Right atrium auricular region (tissue), 2 donors: Measurements from ENCODE around the gene GRK5. TPM values are rescaled to one million over a fixed set of nuclear protein-coding genes. Genes with fewer than 3 reads are reported as not detected.

Source experiments
- DNase-seq: peaks from one replicate; pipeline ENCODE4 v3.0.0-alpha.2; 2019; ENCODE audit warnings: low spot score
- H3K27ac ChIP-seq, 2 donors: fragments of 200-600 bp; sonication (generic); 1 replicate in 1 of 2; 2 replicates in 1 of 2; pipeline ENCODE4 v1.5.1; 2016 to 2019
- H3K27me3 ChIP-seq, 2 donors: fragments of 200-600 bp; sonication (generic); one replicate each; pipeline versions ENCODE4 v1.5.1 to v1.6.0; 2017 to 2019
- H3K36me3 ChIP-seq: fragments of 200-600 bp; sonication (generic); one replicate; pipeline ENCODE4 v1.5.1; 2016
- H3K4me1 ChIP-seq, 2 donors: fragments of 200-600 bp; sonication (generic); one replicate each; pipeline versions ENCODE4 v1.5.1 to v1.6.0; 2017 to 2019
- H3K4me3 ChIP-seq, 2 donors: fragments of 200-600 bp; sonication (generic); 1 replicate in 1 of 2; 2 replicates in 1 of 2; pipeline ENCODE4 v1.5.1; 2017 to 2019; ENCODE audit warnings: mild to moderate bottlenecking in 1 of 2, moderate library complexity in 1 of 2
- H3K9me3 ChIP-seq, 2 donors: fragments of 200-600 bp; sonication (generic); one replicate each; pipeline ENCODE4 v1.5.1; 2019
- CTCF ChIP-seq, 2 donors: fragments of 200-600 bp; sonication (generic); IDR thresholded peaks; one replicate each; pipeline ENCODE4 v1.5.1; 2019; ENCODE audit warnings: antibody characterized with exemption in 2 of 2
- total RNA-seq, 2 donors: library from RNA; depleted of rRNA; stranded (reverse); fragments of >200 nt; gene quantifications; one replicate each; pipeline ENCODE4 v1.1.0, GENCODE V29; 2016

GRK5 gene
- total RNA-seq, 2 donors from 2014 or later: 19.2 to 53.8 TPM

- no peak for TF ChIP-seq CTCF (IDR thresholded peaks at IDR 0.05)
- Histone ChIP-seq H3K4me3 (no peak overlapping the region), H3K27me3 (no peaks in the 10 kb centered on the region), H3K4me1 (peaks cover 0 to 51% of the 10 kb centered on the region in 2 donors), H3K36me3 (no peaks in the 10 kb centered on the region), H3K9me3 (no peaks in the 10 kb centered on the region), H3K27ac (peak overlapping the region in 1 of 2 donors; percentile 31)
- DNase-seq: no peak
Measured at GRCh38 chr10:119417852-119418251, 210.5 kb downstream of the GRK5 start.

DNA sequence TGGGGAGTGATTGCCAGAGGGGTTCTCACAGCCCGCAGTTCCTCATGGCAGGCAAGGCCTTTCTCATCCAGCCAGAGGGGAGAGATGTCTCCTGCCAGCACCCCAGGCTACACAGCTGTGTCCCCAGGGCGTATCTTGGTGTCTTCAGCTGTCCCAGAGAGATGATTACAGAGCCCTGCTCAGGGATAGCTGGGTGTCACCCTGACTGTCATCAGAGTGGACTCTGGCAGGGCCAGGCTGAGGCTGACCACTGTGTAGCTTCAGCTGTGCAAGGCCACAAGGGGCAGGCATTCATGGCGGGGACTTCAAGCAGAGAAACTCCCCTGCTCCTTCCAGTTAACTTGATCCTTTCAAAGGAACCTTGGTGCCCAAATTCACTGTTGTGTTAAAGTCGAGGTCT, 211.0 kb downstream of the GRK5 start:
- Histone ChIP-seq H3K36me3 (peaks cover 3% of the 10 kb centered on the region), H3K27ac (peak overlapping the region in 1 of 2 donors; percentile 31), H3K4me3 (no peak overlapping the region), H3K4me1 (peaks cover 0 to 46% of the 10 kb centered on the region in 2 donors), H3K9me3 (no peaks in the 10 kb centered on the region), H3K27me3 (no peaks in the 10 kb centered on the region)
- no peak for TF ChIP-seq CTCF (IDR thresholded peaks at IDR 0.05)
- no peak for DNase-seq

DNA sequence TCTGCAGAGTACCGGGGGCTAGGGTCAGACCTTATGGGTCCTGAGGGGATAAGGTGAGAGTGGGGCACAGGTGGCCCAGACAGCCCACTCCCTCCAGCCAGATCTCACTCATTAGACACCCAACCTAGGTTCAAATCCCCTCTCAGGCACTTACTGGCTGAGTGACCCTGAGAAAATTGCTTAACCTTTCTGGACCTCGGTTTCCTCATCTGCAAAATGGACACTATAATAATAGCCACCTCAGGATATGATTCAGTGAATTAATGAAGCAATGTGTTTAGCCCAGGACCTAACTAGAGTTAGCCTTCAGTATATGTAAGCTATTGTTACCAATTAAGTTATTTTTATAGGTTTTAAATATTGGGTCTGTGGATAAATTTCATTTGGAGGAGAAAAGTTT, 212.6 kb downstream of the GRK5 start:
- no peak for TF ChIP-seq CTCF (IDR thresholded peaks at IDR 0.05)
- Histone ChIP-seq H3K27ac (no peak overlapping the region), H3K9me3 (no peaks in the 10 kb centered on the region), H3K4me1 (peaks cover 0 to 39% of the 10 kb centered on the region in 2 donors), H3K27me3 (no peaks in the 10 kb centered on the region), H3K36me3 (peaks cover 14% of the 10 kb centered on the region), H3K4me3 (no peak overlapping the region)
- DNase-seq: no peak

- H3K4me1 ChIP-seq: peaks cover 0 to 26% of the 10 kb centered on the region in 2 donors
- no peak for TF ChIP-seq CTCF (IDR thresholded peaks at IDR 0.05)
- H3K4me3 ChIP-seq: no peak overlapping the region
- no peaks in the 10 kb centered on the region for H3K9me3 ChIP-seq
- H3K36me3 ChIP-seq: peaks cover 27% of the 10 kb centered on the region
- H3K27me3 ChIP-seq: no peaks in the 10 kb centered on the region
- H3K27ac ChIP-seq: peak overlapping the region; percentile 32 to 68
- no peak for DNase-seq
Measured at GRCh38 chr10:119420950-119421875, 213.8 kb downstream of the GRK5 start.

GRCh38 chr10:119421891-119422681, 214.7 kb downstream of the GRK5 start:
- Histone ChIP-seq H3K36me3 (peaks cover 36% of the 10 kb centered on the region), H3K27ac (peak overlapping the region; percentile 32 to 68), H3K4me1 (peaks cover 0 to 21% of the 10 kb centered on the region in 2 donors), H3K27me3 (no peaks in the 10 kb centered on the region), H3K9me3 (no peaks in the 10 kb centered on the region), H3K4me3 (no peak overlapping the region)
- no peak for TF ChIP-seq CTCF (IDR thresholded peaks at IDR 0.05)
- no peak for DNase-seq
